Astrocyte (in vitro differentiated cells and primary cell): ENCODE measurements around the gene SLC19A1. TPM values are rescaled to one million over a fixed set of nuclear protein-coding genes. Genes with fewer than 3 reads are reported as not detected.

Experiments
- DNase-seq: peaks from one replicate; pipeline ENCODE4 v3.0.0-alpha.2; 2010; ENCODE audit warnings: low read depth
- FAIRE-seq: peaks from 2 replicates; lab custom pipeline; 2011; peaks lifted over from hg19 to GRCh38; lab: Jason Lieb, UNC
- H2AFZ ChIP-seq: 2 replicates; pipeline ENCODE4 v1.6.0; 2012; ENCODE audit warnings: low read depth, low read length, inconsistent platforms
- H3K27ac ChIP-seq: 2 replicates; pipeline ENCODE4 v1.5.1; 2011; ENCODE audit warnings: low read depth, low read length, inconsistent platforms
- H3K27me3 ChIP-seq: 2 replicates; pipeline ENCODE4 v1.6.0; 2011; ENCODE audit warnings: low read length, inconsistent platforms; ENCODE audit not compliant: insufficient read depth
- H3K36me3 ChIP-seq: 2 replicates; pipeline ENCODE4 v1.5.1; 2011; ENCODE audit warnings: low read length, inconsistent platforms; ENCODE audit not compliant: insufficient read depth
- H3K4me1 ChIP-seq: 2 replicates; pipeline ENCODE4 v1.5.1; 2011; ENCODE audit warnings: low read length, inconsistent platforms; ENCODE audit not compliant: insufficient read depth
- H3K4me2 ChIP-seq: 2 replicates; pipeline ENCODE4 v1.6.0; 2012; ENCODE audit warnings: low read length, inconsistent platforms
- H3K4me3 ChIP-seq: 2 replicates; pipeline ENCODE4 v1.5.1; 2011; ENCODE audit warnings: low read depth, mild to moderate bottlenecking, low read length, inconsistent platforms; ENCODE audit not compliant: insufficient read depth
- H3K79me2 ChIP-seq: 2 replicates; pipeline ENCODE4 v1.6.0; 2012; ENCODE audit warnings: mild to moderate bottlenecking, low read length, inconsistent platforms; ENCODE audit not compliant: insufficient read depth
- H3K9ac ChIP-seq: 2 replicates; pipeline ENCODE4 v1.6.0; 2012; ENCODE audit warnings: mild to moderate bottlenecking, low read length, inconsistent platforms
- H3K9me3 ChIP-seq: 2 replicates; pipeline ENCODE4 v1.5.1; 2012; ENCODE audit warnings: low read depth, mild to moderate bottlenecking, low read length, inconsistent platforms; ENCODE audit not compliant: insufficient read depth
- H4K20me1 ChIP-seq: 2 replicates; pipeline ENCODE4 v1.6.0; 2012; ENCODE audit warnings: low read length, inconsistent platforms; ENCODE audit not compliant: insufficient read depth
- H3K27ac Mint-ChIP-seq: one replicate; pipeline ENCODE4 v1.8.0; 2021; ENCODE audit warnings: mild to moderate bottlenecking, mixed read lengths; ENCODE audit not compliant: unreplicated experiment
- H3K27me3 Mint-ChIP-seq: one replicate; pipeline ENCODE4 v1.8.0; 2021; ENCODE audit warnings: low read depth, mixed read lengths; ENCODE audit not compliant: unreplicated experiment
- H3K36me3 Mint-ChIP-seq: one replicate; pipeline ENCODE4 v1.8.0; 2021; ENCODE audit warnings: low read depth, mixed read lengths; ENCODE audit not compliant: unreplicated experiment
- H3K4me1 Mint-ChIP-seq: one replicate; pipeline ENCODE4 v1.8.0; 2021; ENCODE audit warnings: low read depth, mixed read lengths; ENCODE audit not compliant: unreplicated experiment
- H3K4me3 Mint-ChIP-seq: one replicate; pipeline ENCODE4 v1.8.0; 2021; ENCODE audit warnings: mild to moderate bottlenecking, moderate library complexity, mixed read lengths; ENCODE audit not compliant: unreplicated experiment
- H3K9me3 Mint-ChIP-seq: one replicate; pipeline ENCODE4 v1.8.0; 2021; ENCODE audit warnings: mild to moderate bottlenecking, mixed read lengths; ENCODE audit not compliant: unreplicated experiment
- CTCF ChIP-seq: IDR thresholded peaks from 2 replicates; pipeline ENCODE4 v1.5.1; 2011; ENCODE audit warnings: low read depth, mild to moderate bottlenecking, inconsistent platforms, low read length, moderate library complexity; ENCODE audit not compliant: insufficient read depth
- EZH2 ChIP-seq: IDR thresholded peaks from 2 replicates; pipeline ENCODE4 v1.6.1; 2012; ENCODE audit warnings: mild to moderate bottlenecking, low read length, inconsistent platforms; ENCODE audit not compliant: insufficient read depth
- total RNA-seq: library from RNA; stranded (reverse); gene quantifications from 2 replicates; pipeline ENCODE4 v1.2.1, GENCODE V29; 2021

The SLC19A1 gene
- total RNA-seq, 1 donor from 2014 or later: 11.7 TPM

GRCh38 chr21:45578176-45578801 is 36.0 kb upstream of the SLC19A1 start:
- H3K27ac Mint-ChIP-seq: no peak overlapping the region
- Histone ChIP-seq H2AFZ (no peak overlapping the region), H3K4me2 (no peak overlapping the region), H3K4me1 (no peaks in the 10 kb centered on the region), H3K27ac (no peak overlapping the region), H3K79me2 (no peaks in the 10 kb centered on the region), H3K36me3 (no peaks in the 10 kb centered on the region), H3K27me3 (peaks cover 2% of the 10 kb centered on the region), H3K9ac (no peak overlapping the region), H3K4me3 (no peak overlapping the region), H3K9me3 (no peaks in the 10 kb centered on the region), H4K20me1 (no peaks in the 10 kb centered on the region)
- no peak overlapping the region for H3K4me3 Mint-ChIP-seq
- no peaks in the 10 kb centered on the region for H3K4me1 Mint-ChIP-seq
- no peaks in the 10 kb centered on the region for H3K36me3 Mint-ChIP-seq
- DNase-seq (no peak), FAIRE-seq (no peak)
- no peak for TF ChIP-seq CTCF
- no peak for TF ChIP-seq EZH2
- H3K27me3 Mint-ChIP-seq: peaks cover 19% of the 10 kb centered on the region
- H3K9me3 Mint-ChIP-seq: peaks cover 5% of the 10 kb centered on the region

GRCh38 chr21:45577801-45578175 is 35.5 kb upstream of the SLC19A1 start:
- no peak for DNase-seq
- no peaks in the 10 kb centered on the region for H3K9me3 ChIP-seq
- no peak overlapping the region for H2AFZ ChIP-seq
- no peaks in the 10 kb centered on the region for H3K36me3 ChIP-seq
- H3K4me3 Mint-ChIP-seq: no peak overlapping the region
- no peak overlapping the region for H3K4me3 ChIP-seq
- no peak for TF ChIP-seq CTCF
- TF ChIP-seq EZH2: no peak
- peaks cover under 1% of the 10 kb centered on the region for H3K9me3 Mint-ChIP-seq
- H3K27me3 ChIP-seq: peaks cover 2% of the 10 kb centered on the region
- no peak overlapping the region for H3K27ac ChIP-seq
- no peak overlapping the region for H3K4me2 ChIP-seq
- H3K4me1 Mint-ChIP-seq: no peaks in the 10 kb centered on the region
- H3K36me3 Mint-ChIP-seq: no peaks in the 10 kb centered on the region
- no peaks in the 10 kb centered on the region for H4K20me1 ChIP-seq
- H3K4me1 ChIP-seq: no peaks in the 10 kb centered on the region
- H3K27ac Mint-ChIP-seq: no peak overlapping the region
- no peaks in the 10 kb centered on the region for H3K79me2 ChIP-seq
- no peak for FAIRE-seq
- no peak overlapping the region for H3K9ac ChIP-seq
- H3K27me3 Mint-ChIP-seq: peaks cover 24% of the 10 kb centered on the region
